WTC11 (cell line): ENCODE data around the gene NUDT8. TPM values are rescaled to one million over a fixed set of nuclear protein-coding genes. Genes with fewer than 3 reads are reported as not detected.

Experiments
- ATAC-seq: fragments of 200-7000 bp; cut with Tn5 transposase; 2 replicates; pipeline ENCODE4 v1.10.0; 2021; ENCODE audit warnings: mild to moderate bottlenecking, moderate library complexity
- CTCF ChIA-PET: fragments of 300-600 bp; sonication (Branson Sonifier 250); formaldehyde crosslinking; loops from one replicate; lab custom pipeline; 2021; ENCODE audit warnings: antibody characterized with exemption; lab: Charles Lee
- POLR2A ChIA-PET: fragments of 350-600 bp; sonication (Branson Sonifier 250); formaldehyde crosslinking; loops from one replicate; lab custom pipeline; 2021; ENCODE audit warnings: antibody characterized with exemption; lab: Charles Lee
- DNase-seq: peaks from one replicate; pipeline ENCODE4 v3.0.0; 2021; ENCODE audit warnings: low spot score
- H3K27ac Mint-ChIP-seq: 2 replicates; pipeline ENCODE4 v1.8.0; 2021; ENCODE audit warnings: mixed read lengths
- H3K27me3 Mint-ChIP-seq: 2 replicates; pipeline ENCODE4 v1.8.0; 2021; ENCODE audit warnings: low read depth, mild to moderate bottlenecking, moderate library complexity, mixed read lengths
- H3K36me3 Mint-ChIP-seq: 2 replicates; pipeline ENCODE4 v1.8.0; 2021; ENCODE audit warnings: mixed read lengths
- H3K4me1 Mint-ChIP-seq: 2 replicates; pipeline ENCODE4 v1.8.0; 2022; ENCODE audit warnings: mixed read lengths
- H3K4me3 Mint-ChIP-seq: 2 replicates; pipeline ENCODE4 v1.8.0; 2021; ENCODE audit warnings: mild to moderate bottlenecking, moderate library complexity, mixed read lengths
- H3K9me3 Mint-ChIP-seq: 2 replicates; pipeline ENCODE4 v1.8.0; 2021; ENCODE audit warnings: mixed read lengths
- ELF4 ChIP-seq: sonication (generic); formaldehyde crosslinking; IDR thresholded peaks from 2 replicates; pipeline ENCODE4 v1.8.1; 2022; ENCODE audit warnings: low read depth, mild to moderate bottlenecking, moderate library complexity, missing genetic modification reagents
- ESRRA ChIP-seq: sonication (generic); formaldehyde crosslinking; IDR thresholded peaks from 2 replicates; pipeline ENCODE4 v1.8.1; 2022; ENCODE audit warnings: mild to moderate bottlenecking, missing genetic modification reagents, borderline replicate concordance
- FOXP1 ChIP-seq: sonication (generic); formaldehyde crosslinking; IDR thresholded peaks from 2 replicates; pipeline ENCODE4 v1.8.0; 2022; ENCODE audit warnings: missing genetic modification reagents, mild to moderate bottlenecking, moderate library complexity, borderline replicate concordance
- GTF2I ChIP-seq: fragments of 250-450 bp; sonication (Bioruptor Pico); conservative IDR thresholded peaks from 2 replicates; pipeline ENCODE4 v1.4.0; 2021; ENCODE audit warnings: mild to moderate bottlenecking
- IRF2 ChIP-seq: sonication (generic); formaldehyde crosslinking; IDR thresholded peaks from 2 replicates; pipeline ENCODE4 v1.8.0; 2022; ENCODE audit warnings: low read depth, missing genetic modification reagents, borderline replicate concordance
- MYBL2 ChIP-seq: sonication (generic); formaldehyde crosslinking; IDR thresholded peaks from 2 replicates; pipeline ENCODE4 v1.8.1; 2023; ENCODE audit warnings: mild to moderate bottlenecking, moderate library complexity, missing genetic modification reagents
- OVOL2 ChIP-seq: fragments of 250-450 bp; sonication (Bioruptor Pico); IDR thresholded peaks from 2 replicates; pipeline ENCODE4 v1.9.0; 2021; ENCODE audit warnings: mild to moderate bottlenecking, borderline replicate concordance
- PRRX2 ChIP-seq: fragments of 250-450 bp; sonication (Bioruptor Pico); IDR thresholded peaks from 2 replicates; pipeline ENCODE4 v1.8.0; 2021; ENCODE audit warnings: mild to moderate bottlenecking
- RELA ChIP-seq: sonication (generic); formaldehyde crosslinking; IDR thresholded peaks from 2 replicates; pipeline ENCODE4 v1.8.1; 2022; ENCODE audit warnings: missing genetic modification reagents, mild to moderate bottlenecking, borderline replicate concordance
- TP53 ChIP-seq: sonication (generic); formaldehyde crosslinking; IDR thresholded peaks from 2 replicates; pipeline ENCODE4 v1.8.1; 2023; ENCODE audit warnings: mild to moderate bottlenecking, missing genetic modification reagents
- USF2 ChIP-seq: sonication (generic); formaldehyde crosslinking; IDR thresholded peaks from 2 replicates; pipeline ENCODE4 v1.8.1; 2023; ENCODE audit warnings: mild to moderate bottlenecking, missing genetic modification reagents, moderate library complexity
- ZBTB21 ChIP-seq: sonication (generic); formaldehyde crosslinking; IDR thresholded peaks from 2 replicates; pipeline ENCODE4 v1.8.1; 2023; ENCODE audit warnings: mild to moderate bottlenecking, missing genetic modification reagents, borderline replicate concordance
- ZNF263 ChIP-seq: sonication (generic); formaldehyde crosslinking; IDR thresholded peaks from 2 replicates; pipeline ENCODE4 v1.8.1; 2022; ENCODE audit warnings: low read depth, mild to moderate bottlenecking, moderate library complexity, missing genetic modification reagents
- ZNF425 ChIP-seq: fragments of 250-450 bp; sonication (Bioruptor Pico); conservative IDR thresholded peaks from 2 replicates; pipeline ENCODE4 v1.9.0; 2021; ENCODE audit warnings: mild to moderate bottlenecking
- total RNA-seq: library from RNA; stranded (reverse); gene quantifications from 3 replicates; pipeline ENCODE4 v1.2.3, GENCODE V29; 2021
- TF ChIP-seq, protein P1 (sequence below): sonication (generic); formaldehyde crosslinking; conservative IDR thresholded peaks from 2 replicates; pipeline ENCODE4 v1.8.1; 2023; ENCODE audit warnings: mild to moderate bottlenecking, low read depth, missing genetic modification reagents, moderate library complexity
- TF ChIP-seq, protein P2 (sequence below): sonication (generic); formaldehyde crosslinking; IDR thresholded peaks from 2 replicates; pipeline ENCODE4 v1.8.0; 2022; ENCODE audit warnings: missing genetic modification reagents
- TF ChIP-seq, protein P3 (sequence below): sonication (generic); formaldehyde crosslinking; IDR thresholded peaks from 2 replicates; pipeline ENCODE4 v1.8.1; 2022; ENCODE audit warnings: mild to moderate bottlenecking, missing genetic modification reagents, moderate library complexity, borderline replicate concordance
- TF ChIP-seq, protein P4 (sequence below): sonication (generic); formaldehyde crosslinking; IDR thresholded peaks from 2 replicates; pipeline ENCODE4 v1.8.0; 2023; ENCODE audit warnings: mild to moderate bottlenecking, missing genetic modification reagents

The NUDT8 gene
- total RNA-seq, 1 experiment from 2014 or later = 8.3 TPM

- TF ChIP-seq RELA (CRISPR knock-in tag) (no peak), ZNF263 (no peak), ELF4 (no peak)
- TF ChIP-seq, protein P1, sequence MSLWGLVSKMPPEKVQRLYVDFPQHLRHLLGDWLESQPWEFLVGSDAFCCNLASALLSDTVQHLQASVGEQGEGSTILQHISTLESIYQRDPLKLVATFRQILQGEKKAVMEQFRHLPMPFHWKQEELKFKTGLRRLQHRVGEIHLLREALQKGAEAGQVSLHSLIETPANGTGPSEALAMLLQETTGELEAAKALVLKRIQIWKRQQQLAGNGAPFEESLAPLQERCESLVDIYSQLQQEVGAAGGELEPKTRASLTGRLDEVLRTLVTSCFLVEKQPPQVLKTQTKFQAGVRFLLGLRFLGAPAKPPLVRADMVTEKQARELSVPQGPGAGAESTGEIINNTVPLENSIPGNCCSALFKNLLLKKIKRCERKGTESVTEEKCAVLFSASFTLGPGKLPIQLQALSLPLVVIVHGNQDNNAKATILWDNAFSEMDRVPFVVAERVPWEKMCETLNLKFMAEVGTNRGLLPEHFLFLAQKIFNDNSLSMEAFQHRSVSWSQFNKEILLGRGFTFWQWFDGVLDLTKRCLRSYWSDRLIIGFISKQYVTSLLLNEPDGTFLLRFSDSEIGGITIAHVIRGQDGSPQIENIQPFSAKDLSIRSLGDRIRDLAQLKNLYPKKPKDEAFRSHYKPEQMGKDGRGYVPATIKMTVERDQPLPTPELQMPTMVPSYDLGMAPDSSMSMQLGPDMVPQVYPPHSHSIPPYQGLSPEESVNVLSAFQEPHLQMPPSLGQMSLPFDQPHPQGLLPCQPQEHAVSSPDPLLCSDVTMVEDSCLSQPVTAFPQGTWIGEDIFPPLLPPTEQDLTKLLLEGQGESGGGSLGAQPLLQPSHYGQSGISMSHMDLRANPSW (CRISPR knock-in tag) = no peak
Measured at GRCh38 chr11:67635231-67635521, 5.4 kb upstream of the NUDT8 start (continued).

GRCh38 chr11:67634366-67635230 is 4.9 kb upstream of the NUDT8 start:
- ChIA-PET CTCF (interaction anchor here (0.6 to 1.1 kb wide), 3 partner anchors 14 to 1303 kb away, joined by 3 to 7 read pairs (median 3); no protein-coding TSS in a partner anchor), POLR2A (no interaction called here)
- Mint-ChIP-seq H3K27me3 (peaks cover 5% of the 10 kb centered on the region), H3K36me3 (no peaks in the 10 kb centered on the region), H3K27ac (no peak overlapping the region), H3K4me1 (peaks cover 16% of the 10 kb centered on the region), H3K4me3 (no peak overlapping the region), H3K9me3 (no peaks in the 10 kb centered on the region)
- ATAC-seq (no peak), DNase-seq (peak; percentile 14)
- TF ChIP-seq IRF2 (CRISPR knock-in tag) (no peak), ELF4 (no peak), ZBTB21 (CRISPR knock-in tag) (no peak), OVOL2 (no peak), TP53 (CRISPR knock-in tag) (no peak), ESRRA (CRISPR knock-in tag) (no peak), FOXP1 (CRISPR knock-in tag) (no peak)

- peak; percentile 8 for DNase-seq
- Mint-ChIP-seq H3K27ac (no peak overlapping the region), H3K36me3 (no peaks in the 10 kb centered on the region), H3K4me1 (peaks cover 18% of the 10 kb centered on the region), H3K9me3 (no peaks in the 10 kb centered on the region), H3K4me3 (no peak overlapping the region), H3K27me3 (peaks cover 3% of the 10 kb centered on the region; the same call in 1 of the 2 replicates)
- CTCF ChIA-PET = interaction anchor here (0.6 to 1.1 kb wide), 4 partner anchors 13 to 1303 kb away, joined by 3 to 7 read pairs (median 4); no protein-coding TSS in a partner anchor
- ATAC-seq = no peak
- POLR2A ChIA-PET = no interaction called here
- TF ChIP-seq PRRX2 (CRISPR knock-in tag) (no peak), USF2 (CRISPR knock-in tag) (no peak), MYBL2 (CRISPR knock-in tag) (no peak), GTF2I (CRISPR knock-in tag) (no peak), ZNF425 (CRISPR knock-in tag) (no peak), IRF2 (CRISPR knock-in tag) (no peak)
- TF ChIP-seq, protein P2, sequence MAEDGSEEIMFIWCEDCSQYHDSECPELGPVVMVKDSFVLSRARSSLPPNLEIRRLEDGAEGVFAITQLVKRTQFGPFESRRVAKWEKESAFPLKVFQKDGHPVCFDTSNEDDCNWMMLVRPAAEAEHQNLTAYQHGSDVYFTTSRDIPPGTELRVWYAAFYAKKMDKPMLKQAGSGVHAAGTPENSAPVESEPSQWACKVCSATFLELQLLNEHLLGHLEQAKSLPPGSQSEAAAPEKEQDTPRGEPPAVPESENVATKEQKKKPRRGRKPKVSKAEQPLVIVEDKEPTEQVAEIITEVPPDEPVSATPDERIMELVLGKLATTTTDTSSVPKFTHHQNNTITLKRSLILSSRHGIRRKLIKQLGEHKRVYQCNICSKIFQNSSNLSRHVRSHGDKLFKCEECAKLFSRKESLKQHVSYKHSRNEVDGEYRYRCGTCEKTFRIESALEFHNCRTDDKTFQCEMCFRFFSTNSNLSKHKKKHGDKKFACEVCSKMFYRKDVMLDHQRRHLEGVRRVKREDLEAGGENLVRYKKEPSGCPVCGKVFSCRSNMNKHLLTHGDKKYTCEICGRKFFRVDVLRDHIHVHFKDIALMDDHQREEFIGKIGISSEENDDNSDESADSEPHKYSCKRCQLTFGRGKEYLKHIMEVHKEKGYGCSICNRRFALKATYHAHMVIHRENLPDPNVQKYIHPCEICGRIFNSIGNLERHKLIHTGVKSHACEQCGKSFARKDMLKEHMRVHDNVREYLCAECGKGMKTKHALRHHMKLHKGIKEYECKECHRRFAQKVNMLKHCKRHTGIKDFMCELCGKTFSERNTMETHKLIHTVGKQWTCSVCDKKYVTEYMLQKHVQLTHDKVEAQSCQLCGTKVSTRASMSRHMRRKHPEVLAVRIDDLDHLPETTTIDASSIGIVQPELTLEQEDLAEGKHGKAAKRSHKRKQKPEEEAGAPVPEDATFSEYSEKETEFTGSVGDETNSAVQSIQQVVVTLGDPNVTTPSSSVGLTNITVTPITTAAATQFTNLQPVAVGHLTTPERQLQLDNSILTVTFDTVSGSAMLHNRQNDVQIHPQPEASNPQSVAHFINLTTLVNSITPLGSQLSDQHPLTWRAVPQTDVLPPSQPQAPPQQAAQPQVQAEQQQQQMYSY = no peak
- TF ChIP-seq, protein P3, sequence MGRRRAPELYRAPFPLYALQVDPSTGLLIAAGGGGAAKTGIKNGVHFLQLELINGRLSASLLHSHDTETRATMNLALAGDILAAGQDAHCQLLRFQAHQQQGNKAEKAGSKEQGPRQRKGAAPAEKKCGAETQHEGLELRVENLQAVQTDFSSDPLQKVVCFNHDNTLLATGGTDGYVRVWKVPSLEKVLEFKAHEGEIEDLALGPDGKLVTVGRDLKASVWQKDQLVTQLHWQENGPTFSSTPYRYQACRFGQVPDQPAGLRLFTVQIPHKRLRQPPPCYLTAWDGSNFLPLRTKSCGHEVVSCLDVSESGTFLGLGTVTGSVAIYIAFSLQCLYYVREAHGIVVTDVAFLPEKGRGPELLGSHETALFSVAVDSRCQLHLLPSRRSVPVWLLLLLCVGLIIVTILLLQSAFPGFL = no peak
- TF ChIP-seq, protein P4, sequence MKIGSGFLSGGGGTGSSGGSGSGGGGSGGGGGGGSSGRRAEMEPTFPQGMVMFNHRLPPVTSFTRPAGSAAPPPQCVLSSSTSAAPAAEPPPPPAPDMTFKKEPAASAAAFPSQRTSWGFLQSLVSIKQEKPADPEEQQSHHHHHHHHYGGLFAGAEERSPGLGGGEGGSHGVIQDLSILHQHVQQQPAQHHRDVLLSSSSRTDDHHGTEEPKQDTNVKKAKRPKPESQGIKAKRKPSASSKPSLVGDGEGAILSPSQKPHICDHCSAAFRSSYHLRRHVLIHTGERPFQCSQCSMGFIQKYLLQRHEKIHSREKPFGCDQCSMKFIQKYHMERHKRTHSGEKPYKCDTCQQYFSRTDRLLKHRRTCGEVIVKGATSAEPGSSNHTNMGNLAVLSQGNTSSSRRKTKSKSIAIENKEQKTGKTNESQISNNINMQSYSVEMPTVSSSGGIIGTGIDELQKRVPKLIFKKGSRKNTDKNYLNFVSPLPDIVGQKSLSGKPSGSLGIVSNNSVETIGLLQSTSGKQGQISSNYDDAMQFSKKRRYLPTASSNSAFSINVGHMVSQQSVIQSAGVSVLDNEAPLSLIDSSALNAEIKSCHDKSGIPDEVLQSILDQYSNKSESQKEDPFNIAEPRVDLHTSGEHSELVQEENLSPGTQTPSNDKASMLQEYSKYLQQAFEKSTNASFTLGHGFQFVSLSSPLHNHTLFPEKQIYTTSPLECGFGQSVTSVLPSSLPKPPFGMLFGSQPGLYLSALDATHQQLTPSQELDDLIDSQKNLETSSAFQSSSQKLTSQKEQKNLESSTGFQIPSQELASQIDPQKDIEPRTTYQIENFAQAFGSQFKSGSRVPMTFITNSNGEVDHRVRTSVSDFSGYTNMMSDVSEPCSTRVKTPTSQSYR (CRISPR knock-in tag) = no peak
Measured at GRCh38 chr11:67633758-67634365, 4.1 kb upstream of the NUDT8 start.
